ENCODE measurements around the gene SLC5A3.

SLC5A3 gene

GRCh38 chr21:34086887-34087306 is 13.5 kb downstream of the SLC5A3 start:
- FAIRE-seq, result no peak

GRCh38 chr21:34088752-34089151 is 15.4 kb downstream of the SLC5A3 start:
- FAIRE-seq (no peak), DNase-seq (ENCODE audit: insufficient read length, low spot score) (no peak)
- no peak for TF ChIP-seq CTCF (IDR thresholded peaks at IDR 0.05; ENCODE audit: insufficient read depth, missing control alignments)

More at GRCh38 chr21:34086887-34087306, 13.5 kb downstream of the SLC5A3 start:
- TF ChIP-seq CTCF (IDR thresholded peaks at IDR 0.05; ENCODE audit: insufficient read depth, missing control alignments), result no peak
- DNase-seq (ENCODE audit: insufficient read length, low spot score), result no peak

- TF ChIP-seq CTCF (IDR thresholded peaks at IDR 0.05; ENCODE audit: insufficient read depth, missing control alignments), result no peak
- FAIRE-seq, result no peak
- no peak for DNase-seq (ENCODE audit: insufficient read length, low spot score)
Observed at GRCh38 chr21:34091032-34091431, 17.7 kb downstream of the SLC5A3 start.

GRCh38 chr21:34091607-34092006 is 18.2 kb downstream of the SLC5A3 start:
- TF ChIP-seq CTCF (IDR thresholded peaks at IDR 0.05; ENCODE audit: insufficient read depth, missing control alignments), result peak; percentile 15
- FAIRE-seq (no peak), DNase-seq (ENCODE audit: insufficient read length, low spot score) (no peak)

GRCh38 chr21:34092262-34092921 is 19.0 kb downstream of the SLC5A3 start:
- no peak for TF ChIP-seq CTCF (IDR thresholded peaks at IDR 0.05; ENCODE audit: insufficient read depth, missing control alignments)
- FAIRE-seq, result no peak
- DNase-seq (ENCODE audit: insufficient read length, low spot score), result no peak

- DNase-seq (ENCODE audit: insufficient read length, low spot score) (no peak), FAIRE-seq (no peak)
- no peak for TF ChIP-seq CTCF (IDR thresholded peaks at IDR 0.05; ENCODE audit: insufficient read depth, missing control alignments)
Observed at GRCh38 chr21:34093083-34093482, 19.7 kb downstream of the SLC5A3 start.

- FAIRE-seq (no peak), DNase-seq (ENCODE audit: insufficient read length, low spot score) (no peak)
- TF ChIP-seq CTCF (IDR thresholded peaks at IDR 0.05; ENCODE audit: insufficient read depth, missing control alignments), result no peak
Observed at GRCh38 chr21:34094949-34095348, 21.6 kb downstream of the SLC5A3 start.
